SK-N-SH treated with all-trans-retinoic acid at 6 μM for 48 hours (cell line): ENCODE data around the gene EXOC5.

ENCODE experiments used
- ATAC-seq: fragments of 200-7000 bp; cut with Tn5 transposase; 3 replicates; pipeline ENCODE4 v1.9.1; 2020; ENCODE audit warnings: mild to moderate bottlenecking, moderate library complexity
- ARNTL ChIP-seq: fragments of 450-650 bp; formaldehyde crosslinking; IDR thresholded peaks from 2 replicates; pipeline ENCODE4 v1.5.0; 2020; ENCODE audit warnings: low read depth, mild to moderate bottlenecking, moderate library complexity, borderline replicate concordance
- BACH2 ChIP-seq: fragments of 250-450 bp; sonication (Bioruptor Pico); IDR thresholded peaks from 2 replicates; pipeline ENCODE4 v1.9.0; 2021; ENCODE audit warnings: mild to moderate bottlenecking, borderline replicate concordance
- CSDC2 ChIP-seq: fragments of 250-450 bp; sonication (Bioruptor Pico); IDR thresholded peaks from 2 replicates; pipeline ENCODE4 v1.5.0; 2020; ENCODE audit warnings: mild to moderate bottlenecking, moderate library complexity
- CSRNP3 ChIP-seq: fragments of 250-450 bp; sonication (Bioruptor Pico); IDR thresholded peaks from 2 replicates; pipeline ENCODE4 v1.5.1; 2021; ENCODE audit warnings: mild to moderate bottlenecking, moderate library complexity
- ESRRG ChIP-seq: fragments of 250-450 bp; sonication (Bioruptor Pico); IDR thresholded peaks from 2 replicates; pipeline ENCODE4 v1.6.1; 2021; ENCODE audit warnings: mild to moderate bottlenecking
- GLIS3 ChIP-seq: fragments of 250-450 bp; sonication (Bioruptor Pico); IDR thresholded peaks from 2 replicates; pipeline ENCODE4 v1.5.0; 2020; ENCODE audit warnings: mild to moderate bottlenecking, moderate library complexity
- ISL1 ChIP-seq: fragments of 250-450 bp; sonication (Bioruptor Pico); IDR thresholded peaks from 2 replicates; pipeline ENCODE4 v2.1.2; 2022; ENCODE audit warnings: mild to moderate bottlenecking, moderate library complexity
- OSR1 ChIP-seq: fragments of 250-450 bp; sonication (Bioruptor Pico); IDR thresholded peaks from 2 replicates; pipeline ENCODE4 v1.8.0; 2022; ENCODE audit warnings: moderate library complexity, mild to moderate bottlenecking, inconsistent platforms
- PATZ1 ChIP-seq: fragments of 250-450 bp; sonication (Bioruptor Pico); IDR thresholded peaks from 2 replicates; pipeline ENCODE4 v1.8.0; 2020; ENCODE audit warnings: mild to moderate bottlenecking, moderate library complexity, borderline replicate concordance
- POU6F1 ChIP-seq: fragments of 250-450 bp; sonication (Bioruptor Pico); IDR thresholded peaks from 2 replicates; pipeline ENCODE4 v1.8.0; 2021; ENCODE audit warnings: low read depth, mild to moderate bottlenecking, moderate library complexity, borderline replicate concordance
- PPARA ChIP-seq: fragments of 250-450 bp; sonication (Bioruptor Pico); IDR thresholded peaks from 2 replicates; pipeline ENCODE4 v1.5.0; 2020; ENCODE audit warnings: mild to moderate bottlenecking, borderline replicate concordance
- RARB ChIP-seq: fragments of 250-450 bp; sonication (Bioruptor Pico); IDR thresholded peaks from 2 replicates; pipeline ENCODE4 v1.8.0; 2021; ENCODE audit warnings: mild to moderate bottlenecking, moderate library complexity
- SNAI2 ChIP-seq: fragments of 250-450 bp; sonication (Bioruptor Pico); IDR thresholded peaks from 2 replicates; pipeline ENCODE4 v1.5.0; 2020; ENCODE audit warnings: mild to moderate bottlenecking, moderate library complexity
- TOX ChIP-seq: fragments of 250-450 bp; sonication (Bioruptor Pico); IDR thresholded peaks from 2 replicates; pipeline ENCODE4 v1.8.0; 2021; ENCODE audit warnings: mild to moderate bottlenecking, moderate library complexity, borderline replicate concordance
- TSHZ2 ChIP-seq: fragments of 250-450 bp; sonication (Bioruptor Pico); IDR thresholded peaks from 2 replicates; pipeline ENCODE4 v1.5.0; 2020; ENCODE audit warnings: mild to moderate bottlenecking, moderate library complexity
- ZC3H10 ChIP-seq: fragments of 250-450 bp; sonication (Bioruptor Pico); IDR thresholded peaks from 2 replicates; pipeline ENCODE4 v1.5.1; 2021; ENCODE audit warnings: mild to moderate bottlenecking, moderate library complexity
- ZFP3 ChIP-seq: fragments of 250-450 bp; sonication (Bioruptor Pico); IDR thresholded peaks from 2 replicates; pipeline ENCODE4 v1.5.0; 2020; ENCODE audit warnings: mild to moderate bottlenecking, moderate library complexity
- ZFP30 ChIP-seq: fragments of 450-650 bp; formaldehyde crosslinking; IDR thresholded peaks from 2 replicates; pipeline ENCODE4 v1.5.0; 2022; ENCODE audit warnings: mild to moderate bottlenecking, moderate library complexity
- ZNF70 ChIP-seq: fragments of 450-650 bp; formaldehyde crosslinking; IDR thresholded peaks from 2 replicates; pipeline ENCODE4 v1.5.0; 2020; ENCODE audit warnings: mild to moderate bottlenecking, moderate library complexity
- ZNF8 ChIP-seq: fragments of 450-650 bp; formaldehyde crosslinking; IDR thresholded peaks from 2 replicates; pipeline ENCODE4 v1.5.0; 2020; ENCODE audit warnings: mild to moderate bottlenecking, moderate library complexity

Gene EXOC5

GRCh38 chr14:57205938-57206337 is 62.8 kb downstream of the EXOC5 start:
- ATAC-seq: no peak
- no peak for TF ChIP-seq BACH2 (CRISPR knock-in tag)
- TF ChIP-seq GLIS3 (CRISPR knock-in tag): no peak
- no peak for TF ChIP-seq CSDC2
- no peak for TF ChIP-seq SNAI2 (CRISPR knock-in tag)
- no peak for TF ChIP-seq OSR1 (CRISPR knock-in tag)

GRCh38 chr14:57202672-57203071 is 66.0 kb downstream of the EXOC5 start:
- peak; percentile 66; the same call in 2 of the 3 replicates for ATAC-seq

GRCh38 chr14:57199921-57200320 is 68.8 kb downstream of the EXOC5 start:
- no peak for TF ChIP-seq ESRRG (CRISPR knock-in tag)
- no peak for TF ChIP-seq ZFP3 (CRISPR knock-in tag)
- no peak for TF ChIP-seq PPARA (CRISPR knock-in tag)
- TF ChIP-seq ISL1 (CRISPR knock-in tag): no peak
- TF ChIP-seq ARNTL (CRISPR knock-in tag): no peak
- TF ChIP-seq BACH2 (CRISPR knock-in tag): no peak
- no peak for TF ChIP-seq TSHZ2
- TF ChIP-seq CSRNP3 (CRISPR knock-in tag): no peak
- no peak for TF ChIP-seq ZNF70 (CRISPR knock-in tag)
- no peak for TF ChIP-seq PATZ1 (CRISPR knock-in tag)
- no peak for TF ChIP-seq SNAI2 (CRISPR knock-in tag)
- TF ChIP-seq GLIS3 (CRISPR knock-in tag): no peak
- TF ChIP-seq ZFP30: no peak
- no peak for TF ChIP-seq CSDC2
- no peak for TF ChIP-seq TOX (CRISPR knock-in tag)
- no peak for TF ChIP-seq ZNF8 (CRISPR knock-in tag)
- TF ChIP-seq POU6F1 (CRISPR knock-in tag): no peak
- no peak for ATAC-seq

- peak; percentile 88 for ATAC-seq
- TF ChIP-seq ZC3H10 (CRISPR knock-in tag) (no peak), SNAI2 (CRISPR knock-in tag) (no peak), POU6F1 (CRISPR knock-in tag) (no peak), CSRNP3 (CRISPR knock-in tag) (no peak), ZNF70 (CRISPR knock-in tag) (no peak), ISL1 (CRISPR knock-in tag) (no peak), OSR1 (CRISPR knock-in tag) (no peak), ZNF8 (CRISPR knock-in tag) (no peak), ZFP30 (no peak), RARB (CRISPR knock-in tag) (no peak)
Observed at GRCh38 chr14:57189070-57189469, 79.6 kb downstream of the EXOC5 start.
